HG02943 (cell line): ENCODE results near the gene TMEM98.
"Not testable (repeated sequence)": the region's sequence is repeated elsewhere in the genome, so short reads cannot be mapped to it uniquely, and the experiment has no call there.

ENCODE experiments used
- ATAC-seq: cut with Tn5 transposase; IDR thresholded peaks from one replicate; pipeline ENCODE4 v1.9.1; 2021; ENCODE audit warnings: mild to moderate bottlenecking, low read depth, moderate library complexity; ENCODE audit not compliant: unreplicated experiment

Gene TMEM98

DNA sequence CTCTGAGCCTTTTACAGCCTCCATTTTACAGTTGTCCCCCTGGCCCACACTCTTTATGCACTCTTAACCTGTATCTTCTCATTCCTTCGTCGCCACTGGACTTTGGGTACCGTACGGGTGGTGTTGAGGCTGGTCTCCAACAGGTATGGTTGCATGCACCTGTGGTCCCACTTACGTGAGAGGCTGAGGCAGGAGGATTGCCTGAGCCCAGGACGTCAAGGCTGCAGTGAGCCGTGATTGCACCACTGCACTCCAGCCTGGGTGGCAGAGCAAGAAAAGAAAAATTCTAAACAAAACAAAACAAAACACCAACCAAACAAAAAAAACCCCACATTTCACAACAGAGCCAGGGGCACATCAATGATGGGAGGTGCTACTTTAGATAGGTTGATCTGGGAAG lies 14.4 kb upstream of the TMEM98 start:
- no peak for ATAC-seq

DNA sequence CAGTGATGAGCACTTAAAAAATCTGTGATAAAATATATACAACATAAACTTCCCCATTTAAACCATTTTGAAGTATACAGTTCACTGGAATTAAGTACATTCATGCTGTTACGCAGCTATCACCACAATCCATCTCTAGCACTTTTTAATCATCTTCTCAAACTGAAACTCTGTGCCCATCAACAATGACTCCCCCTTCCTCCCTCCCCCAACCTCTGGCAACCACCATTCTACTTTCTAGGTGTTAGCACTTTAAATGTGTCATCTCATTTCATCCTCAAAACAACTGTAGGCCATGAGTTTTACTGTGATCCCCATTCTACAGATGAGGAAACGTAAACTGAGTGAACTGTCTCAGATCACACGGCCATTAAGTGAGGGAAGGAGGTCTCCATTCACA lies 13.8 kb upstream of the TMEM98 start:
- no peak for ATAC-seq

DNA sequence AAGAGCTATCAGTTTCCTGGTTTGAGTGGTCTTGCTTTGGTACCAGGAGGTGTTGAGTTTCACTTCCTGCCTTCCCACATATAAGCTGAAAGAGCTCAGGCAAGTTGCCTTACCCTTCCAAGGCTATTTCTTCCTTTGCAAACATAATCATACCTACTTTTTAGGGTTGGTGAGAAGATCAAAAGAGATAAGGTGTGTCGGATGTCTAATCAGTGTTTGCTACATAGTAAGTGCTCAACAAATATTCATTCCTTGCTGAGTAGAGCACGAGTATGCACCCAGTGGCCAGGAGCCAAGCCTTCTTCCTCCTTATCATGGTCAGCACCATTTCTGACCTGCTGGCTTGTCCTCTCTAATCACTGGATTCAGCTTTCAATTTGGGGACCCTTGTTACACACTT lies 12.7 kb upstream of the TMEM98 start:
- no peak for ATAC-seq

- no peak for ATAC-seq
Measured at GRCh38 chr17:32916134-32916533, 11.8 kb upstream of the TMEM98 start.

DNA sequence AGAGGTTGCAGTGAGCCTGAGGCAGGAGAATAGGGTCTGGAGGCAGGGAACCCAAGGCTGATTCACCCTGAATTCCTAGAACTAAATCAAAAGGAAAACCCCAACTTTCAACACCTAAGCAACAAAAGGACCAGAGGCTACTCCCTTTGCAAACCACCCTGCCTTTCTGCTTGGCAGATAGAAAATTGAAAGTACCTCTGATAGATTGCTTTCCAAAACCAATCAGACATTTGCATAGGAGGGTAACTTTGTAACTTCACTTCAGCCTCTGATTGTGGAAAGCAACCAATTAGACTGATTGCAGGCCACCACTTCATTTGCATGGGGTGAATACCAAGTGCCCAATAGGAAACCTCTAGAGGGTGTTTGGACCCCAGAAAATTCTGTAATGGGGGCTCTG lies 10.9 kb upstream of the TMEM98 start:
- ATAC-seq: no peak

DNA sequence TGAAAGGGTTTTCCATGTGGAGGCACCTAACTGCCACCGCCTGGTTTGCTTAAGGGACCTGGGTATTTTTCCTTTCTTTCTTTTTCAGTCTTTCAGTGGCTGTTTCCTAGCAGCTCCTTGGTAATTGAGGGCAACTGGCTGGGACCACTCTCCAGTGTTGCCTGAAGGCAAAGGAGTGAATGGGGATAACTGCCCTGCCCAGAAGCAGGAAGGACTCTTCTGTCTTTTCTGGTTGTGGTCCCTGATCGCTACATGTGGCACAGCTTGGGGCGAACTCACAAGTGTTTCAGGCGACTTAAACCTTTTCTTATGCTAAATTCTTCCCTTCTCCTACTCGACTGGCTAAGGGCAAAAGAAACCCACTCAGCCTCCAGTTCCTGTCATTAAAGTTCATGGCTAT lies 10.1 kb upstream of the TMEM98 start:
- no peak for ATAC-seq

DNA sequence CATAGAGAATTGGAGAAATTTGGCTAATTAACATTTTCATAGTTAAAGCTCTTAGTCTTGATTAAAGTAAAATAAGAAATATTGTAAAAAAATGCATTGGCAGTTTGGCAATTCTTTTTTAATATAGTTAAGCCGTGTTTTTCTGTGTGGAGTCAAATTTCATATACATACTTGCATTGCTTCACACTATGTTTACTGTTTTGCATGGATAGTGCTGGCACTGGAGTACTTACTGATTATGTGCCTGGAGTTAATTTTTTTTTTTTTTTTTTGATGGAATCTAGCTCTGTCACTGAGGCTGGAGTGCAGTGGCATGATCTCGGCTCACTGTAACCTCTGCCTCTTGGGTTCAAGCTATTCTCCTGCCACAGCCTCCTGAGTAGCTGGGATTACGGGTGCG lies 8.1 kb upstream of the TMEM98 start:
- not testable (repeated sequence) for ATAC-seq

- no peak for ATAC-seq
Measured at GRCh38 chr17:32920293-32920692, 7.7 kb upstream of the TMEM98 start.

DNA sequence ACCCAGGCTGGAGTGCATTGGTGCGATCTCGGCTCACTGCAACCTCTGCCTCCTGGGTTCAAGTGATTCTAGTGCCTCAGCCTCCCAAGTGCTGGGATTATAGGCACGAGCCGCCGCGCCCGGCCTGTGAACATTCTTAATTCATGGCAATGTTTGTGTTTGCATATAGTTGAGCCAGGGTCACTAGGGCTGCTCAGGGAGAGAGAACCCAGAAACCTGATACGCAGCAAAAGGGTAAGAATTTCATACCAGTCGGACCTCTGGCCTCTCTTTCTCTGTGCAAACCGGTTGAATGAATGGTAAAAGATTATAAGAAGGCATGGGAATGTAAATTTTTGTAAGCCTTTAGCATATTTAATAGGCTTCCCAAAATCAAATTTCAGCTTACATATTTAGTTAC lies 6.9 kb upstream of the TMEM98 start:
- ATAC-seq: no peak

DNA sequence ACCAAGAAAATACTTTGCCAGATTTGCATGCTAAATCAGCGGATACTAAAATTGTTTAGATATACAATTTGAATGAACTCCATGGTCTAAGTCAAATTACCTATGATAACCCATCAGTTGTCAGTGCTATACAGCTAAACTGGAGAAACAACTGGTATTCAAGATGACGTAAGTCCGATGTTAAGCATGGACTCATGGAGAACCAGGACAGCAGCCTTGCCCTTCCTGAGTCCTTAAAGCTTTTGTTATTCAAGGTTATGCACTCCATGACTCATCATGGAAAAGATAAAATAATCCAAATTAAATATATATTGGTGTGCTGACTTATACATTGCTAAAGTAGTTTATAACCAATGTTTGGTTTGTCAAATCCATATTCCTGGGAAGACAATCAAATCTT lies 4.0 kb upstream of the TMEM98 start:
- not testable (repeated sequence) for ATAC-seq

- ATAC-seq: no peak
Measured at GRCh38 chr17:32926183-32926582, 1.8 kb upstream of the TMEM98 start.

DNA sequence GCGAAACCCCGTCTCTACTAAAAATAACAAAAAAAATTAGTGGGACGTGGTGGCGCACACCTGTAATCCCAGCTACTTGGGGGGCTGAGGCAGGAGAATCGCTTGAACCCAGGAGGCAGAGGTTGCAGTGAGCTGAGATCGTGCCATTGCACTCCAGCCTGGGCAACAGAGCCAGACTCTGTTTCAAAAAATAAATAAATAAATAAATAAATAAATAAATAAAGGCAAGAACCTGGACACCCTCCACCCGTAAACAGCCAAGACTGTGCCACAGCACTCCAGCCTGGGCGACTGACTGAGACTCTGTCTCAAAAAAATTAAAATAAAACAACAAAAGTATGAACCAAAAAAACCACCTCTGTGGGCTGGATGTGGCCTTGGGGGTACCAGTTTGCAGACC lies 1.2 kb upstream of the TMEM98 start:
- not testable (repeated sequence) for ATAC-seq

- ATAC-seq: no peak
Measured at GRCh38 chr17:32927201-32927723, 691 bp upstream of the TMEM98 start.

GRCh38 chr17:32928586-32929535 lies 908 bp downstream of the TMEM98 start:
- no peak for ATAC-seq

DNA sequence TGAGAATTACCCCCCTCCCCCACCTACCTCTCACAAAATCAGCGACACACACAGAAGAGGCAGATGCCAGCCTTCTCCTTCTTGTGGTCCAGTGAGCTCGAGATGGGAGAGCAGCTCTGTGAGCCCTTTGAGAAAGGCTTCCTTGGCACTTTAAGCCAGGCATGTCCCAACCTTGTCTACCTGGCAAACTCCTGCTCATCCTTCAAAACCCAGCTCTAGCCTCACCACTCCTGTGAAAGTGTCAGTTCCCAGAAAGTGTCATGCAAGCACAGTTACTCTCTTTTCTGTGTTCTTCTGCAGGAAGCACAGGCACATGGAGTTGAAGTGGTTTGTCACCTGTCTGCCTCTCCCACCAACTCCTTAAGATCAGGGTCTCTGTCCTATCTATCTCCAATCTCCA lies 1.6 kb downstream of the TMEM98 start:
- no peak for ATAC-seq

GRCh38 chr17:32930512-32930911 lies 2.6 kb downstream of the TMEM98 start:
- no peak for ATAC-seq

DNA sequence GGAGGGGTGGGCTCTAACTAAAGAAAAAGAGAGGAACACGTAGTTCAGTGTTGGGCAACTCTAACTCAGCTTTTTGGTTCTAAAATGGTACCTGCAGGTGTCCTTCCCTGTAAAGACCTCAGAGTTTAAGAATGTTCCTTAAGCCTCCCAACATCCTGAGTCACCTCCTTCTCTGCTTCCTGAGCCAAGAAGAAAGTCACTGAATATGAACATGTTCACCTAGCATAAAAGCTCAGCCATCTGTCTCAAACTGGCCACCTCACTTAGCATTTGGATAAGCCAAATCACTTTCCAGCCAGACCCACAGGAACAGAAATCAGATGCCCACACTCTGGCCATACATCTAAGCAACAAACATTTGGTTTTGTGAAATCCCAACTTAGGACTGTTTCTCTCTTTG lies 3.7 kb downstream of the TMEM98 start:
- no peak for ATAC-seq

DNA sequence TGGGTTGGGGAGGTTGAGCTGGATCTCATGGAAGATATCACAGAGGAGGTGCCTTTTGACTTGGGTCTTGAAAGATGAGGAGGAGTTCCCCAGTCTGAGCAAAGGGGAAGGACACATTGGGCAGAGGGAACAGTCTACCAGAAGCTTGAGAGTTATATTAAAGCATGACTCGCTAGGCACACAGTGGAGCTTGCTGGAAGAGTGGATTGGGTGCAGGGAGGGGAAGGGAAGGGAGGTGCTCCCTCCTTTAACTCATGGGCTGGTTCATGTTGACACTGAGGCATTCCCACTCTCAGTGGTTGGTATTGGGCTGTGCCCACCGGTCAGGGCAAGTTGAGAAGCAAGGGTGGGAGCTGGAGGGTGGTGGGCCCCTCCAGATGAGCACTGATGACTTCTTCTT lies 5.9 kb downstream of the TMEM98 start:
- no peak for ATAC-seq

- ATAC-seq: no peak
Measured at GRCh38 chr17:32935726-32936125, 7.8 kb downstream of the TMEM98 start.

- ATAC-seq: no peak
Measured at GRCh38 chr17:32936186-32936893, 8.4 kb downstream of the TMEM98 start.

DNA sequence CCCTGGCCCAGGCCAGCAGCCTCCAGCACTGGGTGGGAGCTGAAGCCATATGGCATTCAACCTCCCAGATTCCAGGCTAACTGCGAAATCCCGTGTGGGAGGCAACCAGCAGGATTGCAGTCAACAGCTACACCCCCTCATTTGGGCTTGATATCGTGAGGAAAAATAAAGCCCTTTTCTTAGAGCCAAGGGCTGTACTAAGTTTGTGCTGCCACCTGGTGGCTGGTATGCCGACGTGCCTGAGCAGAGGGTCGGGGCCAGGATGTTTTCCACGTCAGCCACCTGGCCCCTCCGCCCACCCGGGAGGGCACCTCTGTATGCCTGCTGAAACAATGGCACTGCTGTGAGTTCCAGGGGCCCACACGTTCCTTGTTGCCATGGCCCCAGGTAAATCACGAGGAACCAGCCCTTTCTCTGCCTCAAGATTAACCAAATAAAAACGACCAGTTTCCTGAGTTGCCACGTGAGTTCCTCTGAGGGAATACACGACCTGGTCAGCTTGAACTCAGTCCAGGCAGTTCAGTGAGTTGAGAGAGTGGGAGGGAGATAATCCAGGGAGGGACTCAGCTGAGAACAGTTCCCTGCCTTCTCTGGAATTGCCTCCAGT lies 9.0 kb downstream of the TMEM98 start:
- no peak for ATAC-seq
